T-helper 1 cell treated with Interleukin-12 subunit alpha and Interleukin-12 subunit beta and Interleukin-4 antibody, amounts not matched to agents 30 μg/mL and 1 μg/mL, for 36 hours (primary cell): ENCODE data around the gene BFSP2.
A peak's percentile ranks its signal among the peaks of the same experiment; 100 is the strongest.

Experiments
- H3K27ac Mint-ChIP-seq: one replicate; pipeline ENCODE4 v1.8.0; 2021; ENCODE audit warnings: mild to moderate bottlenecking, mixed read lengths
- H3K27me3 Mint-ChIP-seq: one replicate; pipeline ENCODE4 v1.8.0; 2021; ENCODE audit warnings: low read depth, mixed read lengths
- H3K36me3 Mint-ChIP-seq: one replicate; pipeline ENCODE4 v1.8.0; 2021; ENCODE audit warnings: low read depth, mixed read lengths
- H3K4me1 Mint-ChIP-seq: one replicate; pipeline ENCODE4 v1.8.0; 2021; ENCODE audit warnings: low read depth, mixed read lengths
- H3K4me3 Mint-ChIP-seq: one replicate; pipeline ENCODE4 v1.8.0; 2021; ENCODE audit warnings: mild to moderate bottlenecking, moderate library complexity, mixed read lengths
- H3K9me3 Mint-ChIP-seq: one replicate; pipeline ENCODE4 v1.8.0; 2021; ENCODE audit warnings: mixed read lengths

Gene BFSP2

GRCh38 chr3:133419151-133419909, 19.5 kb downstream of the BFSP2 start:
- Mint-ChIP-seq H3K4me1 (peaks cover 3% of the 10 kb centered on the region), H3K36me3 (no peaks in the 10 kb centered on the region), H3K4me3 (no peak overlapping the region), H3K27ac (no peak overlapping the region), H3K27me3 (no peaks in the 10 kb centered on the region), H3K9me3 (no peaks in the 10 kb centered on the region)

- H3K4me1 Mint-ChIP-seq: peaks cover 3% of the 10 kb centered on the region
- H3K4me3 Mint-ChIP-seq: no peak overlapping the region
- no peaks in the 10 kb centered on the region for H3K36me3 Mint-ChIP-seq
- H3K9me3 Mint-ChIP-seq: no peaks in the 10 kb centered on the region
- no peak overlapping the region for H3K27ac Mint-ChIP-seq
- H3K27me3 Mint-ChIP-seq: no peaks in the 10 kb centered on the region
These were observed 25.3 kb downstream of the BFSP2 start for GRCh38 chr3:133424937-133425869.

DNA sequence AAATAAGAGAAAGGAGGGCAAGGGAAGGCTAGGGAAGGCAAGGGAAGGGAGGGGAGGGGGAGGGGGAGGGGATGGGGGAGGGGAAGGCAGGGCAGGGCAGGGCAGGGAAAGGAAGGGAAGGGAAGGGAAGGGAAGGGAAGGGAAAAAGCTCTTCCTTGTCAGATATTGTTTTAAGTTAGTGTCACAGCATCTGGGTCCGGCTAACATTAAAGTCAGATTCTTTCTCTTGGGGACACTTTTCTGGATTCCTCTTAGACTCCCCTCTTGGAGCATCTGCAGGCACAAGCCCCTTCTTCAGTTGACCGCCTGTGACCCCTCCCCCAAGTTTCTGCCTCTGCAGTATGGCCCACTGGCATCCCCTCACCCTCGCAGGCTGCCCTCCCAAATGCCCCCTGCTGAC, 26.0 kb downstream of the BFSP2 start:
- no peaks in the 10 kb centered on the region for H3K9me3 Mint-ChIP-seq
- H3K27ac Mint-ChIP-seq: no peak overlapping the region
- no peak overlapping the region for H3K4me3 Mint-ChIP-seq
- H3K27me3 Mint-ChIP-seq: no peaks in the 10 kb centered on the region
- peaks cover 3% of the 10 kb centered on the region for H3K4me1 Mint-ChIP-seq
- H3K36me3 Mint-ChIP-seq: no peaks in the 10 kb centered on the region

GRCh38 chr3:133426721-133427120, 26.9 kb downstream of the BFSP2 start:
- Mint-ChIP-seq H3K36me3 (no peaks in the 10 kb centered on the region), H3K27me3 (no peaks in the 10 kb centered on the region), H3K4me1 (peaks cover 3% of the 10 kb centered on the region), H3K4me3 (no peak overlapping the region), H3K27ac (no peak overlapping the region), H3K9me3 (no peaks in the 10 kb centered on the region)

DNA sequence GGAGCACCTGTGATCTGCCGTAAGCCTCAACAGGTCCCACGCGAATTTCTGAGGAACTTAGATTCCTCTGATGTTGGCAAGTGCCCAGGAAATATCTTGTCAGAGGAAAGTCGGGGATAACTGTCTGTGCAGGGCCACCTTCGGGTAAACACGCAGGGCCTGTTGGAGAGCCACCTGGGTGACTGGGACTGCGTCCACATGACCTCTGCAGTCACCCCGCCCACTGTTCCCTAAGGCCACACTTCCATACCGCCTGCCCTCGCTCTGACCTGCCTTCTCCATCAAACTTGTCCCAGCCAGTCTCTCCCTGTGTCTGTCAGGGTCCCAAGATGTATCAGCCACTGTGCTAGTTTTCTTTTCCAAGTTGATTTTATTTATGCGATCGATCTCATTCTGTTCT, 28.7 kb downstream of the BFSP2 start:
- Mint-ChIP-seq H3K4me1 (peaks cover 3% of the 10 kb centered on the region), H3K27ac (no peak overlapping the region), H3K27me3 (no peaks in the 10 kb centered on the region), H3K9me3 (no peaks in the 10 kb centered on the region), H3K36me3 (no peaks in the 10 kb centered on the region), H3K4me3 (no peak overlapping the region)

- no peak overlapping the region for H3K27ac Mint-ChIP-seq
These were observed 29.2 kb downstream of the BFSP2 start for GRCh38 chr3:133429063-133429462.

GRCh38 chr3:133439563-133439962, 39.7 kb downstream of the BFSP2 start:
- Mint-ChIP-seq H3K9me3 (peaks cover 9% of the 10 kb centered on the region), H3K4me3 (no peak overlapping the region), H3K27ac (no peak overlapping the region), H3K36me3 (peaks cover 11% of the 10 kb centered on the region), H3K27me3 (no peaks in the 10 kb centered on the region), H3K4me1 (peaks cover 27% of the 10 kb centered on the region)

More at GRCh38 chr3:133429063-133429462, 29.2 kb downstream of the BFSP2 start:
- Mint-ChIP-seq H3K27me3 (no peaks in the 10 kb centered on the region), H3K4me1 (no peaks in the 10 kb centered on the region), H3K9me3 (no peaks in the 10 kb centered on the region), H3K36me3 (no peaks in the 10 kb centered on the region), H3K4me3 (no peak overlapping the region)

DNA sequence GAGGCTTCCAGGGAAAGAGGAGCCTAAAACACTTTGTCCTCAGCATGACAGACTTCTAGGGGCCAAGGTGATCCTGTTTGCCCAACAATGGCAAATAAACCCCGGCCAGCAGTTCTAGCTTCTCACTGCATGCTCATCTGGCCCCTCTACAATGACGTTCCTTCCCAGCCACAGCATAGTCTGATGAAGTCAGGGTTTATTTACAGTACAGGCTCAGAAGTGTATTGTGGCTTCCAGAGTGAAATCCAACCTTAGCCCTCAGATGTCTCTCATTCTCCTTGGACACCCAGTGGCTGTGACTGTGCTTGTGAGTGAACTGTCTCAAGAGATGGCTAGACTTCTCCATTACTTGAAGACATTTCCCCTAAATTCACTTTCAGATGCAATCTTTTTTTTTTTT, 40.8 kb downstream of the BFSP2 start:
- no peaks in the 10 kb centered on the region for H3K27me3 Mint-ChIP-seq
- H3K36me3 Mint-ChIP-seq: peaks cover 11% of the 10 kb centered on the region
- no peak overlapping the region for H3K4me3 Mint-ChIP-seq
- peaks cover 27% of the 10 kb centered on the region for H3K4me1 Mint-ChIP-seq
- peaks cover 9% of the 10 kb centered on the region for H3K9me3 Mint-ChIP-seq
- no peak overlapping the region for H3K27ac Mint-ChIP-seq

GRCh38 chr3:133441867-133442270, 42.0 kb downstream of the BFSP2 start:
- peaks cover 11% of the 10 kb centered on the region for H3K36me3 Mint-ChIP-seq
- peak overlapping the region; percentile 97 for H3K27ac Mint-ChIP-seq
- H3K27me3 Mint-ChIP-seq: no peaks in the 10 kb centered on the region
- peaks cover 27% of the 10 kb centered on the region for H3K4me1 Mint-ChIP-seq
- peak overlapping the region; percentile 77 for H3K4me3 Mint-ChIP-seq
- H3K9me3 Mint-ChIP-seq: peaks cover 9% of the 10 kb centered on the region

GRCh38 chr3:133442518-133442917, 42.7 kb downstream of the BFSP2 start:
- peak overlapping the region; percentile 77 for H3K4me3 Mint-ChIP-seq
- peaks cover 11% of the 10 kb centered on the region for H3K36me3 Mint-ChIP-seq
- peaks cover 30% of the 10 kb centered on the region for H3K4me1 Mint-ChIP-seq
- peaks cover 9% of the 10 kb centered on the region for H3K9me3 Mint-ChIP-seq
- no peaks in the 10 kb centered on the region for H3K27me3 Mint-ChIP-seq
- peak overlapping the region; percentile 97 for H3K27ac Mint-ChIP-seq

- Mint-ChIP-seq H3K36me3 (peaks cover 11% of the 10 kb centered on the region), H3K4me1 (peaks cover 35% of the 10 kb centered on the region), H3K4me3 (no peak overlapping the region), H3K9me3 (peaks cover 9% of the 10 kb centered on the region), H3K27me3 (no peaks in the 10 kb centered on the region), H3K27ac (no peak overlapping the region)
These were observed 44.0 kb downstream of the BFSP2 start for GRCh38 chr3:133443649-133444422.

- H3K27ac Mint-ChIP-seq: no peak overlapping the region
- H3K9me3 Mint-ChIP-seq: peaks cover 7% of the 10 kb centered on the region
- no peaks in the 10 kb centered on the region for H3K27me3 Mint-ChIP-seq
- H3K4me3 Mint-ChIP-seq: no peak overlapping the region
- peaks cover 8% of the 10 kb centered on the region for H3K36me3 Mint-ChIP-seq
- H3K4me1 Mint-ChIP-seq: peaks cover 40% of the 10 kb centered on the region
These were observed 44.5 kb downstream of the BFSP2 start for GRCh38 chr3:133444423-133444774.

- Mint-ChIP-seq H3K27me3 (no peaks in the 10 kb centered on the region), H3K4me3 (no peak overlapping the region), H3K4me1 (peaks cover 43% of the 10 kb centered on the region), H3K36me3 (peaks cover 3% of the 10 kb centered on the region), H3K9me3 (no peaks in the 10 kb centered on the region), H3K27ac (no peak overlapping the region)
These were observed 45.3 kb downstream of the BFSP2 start for GRCh38 chr3:133445108-133445507.

DNA sequence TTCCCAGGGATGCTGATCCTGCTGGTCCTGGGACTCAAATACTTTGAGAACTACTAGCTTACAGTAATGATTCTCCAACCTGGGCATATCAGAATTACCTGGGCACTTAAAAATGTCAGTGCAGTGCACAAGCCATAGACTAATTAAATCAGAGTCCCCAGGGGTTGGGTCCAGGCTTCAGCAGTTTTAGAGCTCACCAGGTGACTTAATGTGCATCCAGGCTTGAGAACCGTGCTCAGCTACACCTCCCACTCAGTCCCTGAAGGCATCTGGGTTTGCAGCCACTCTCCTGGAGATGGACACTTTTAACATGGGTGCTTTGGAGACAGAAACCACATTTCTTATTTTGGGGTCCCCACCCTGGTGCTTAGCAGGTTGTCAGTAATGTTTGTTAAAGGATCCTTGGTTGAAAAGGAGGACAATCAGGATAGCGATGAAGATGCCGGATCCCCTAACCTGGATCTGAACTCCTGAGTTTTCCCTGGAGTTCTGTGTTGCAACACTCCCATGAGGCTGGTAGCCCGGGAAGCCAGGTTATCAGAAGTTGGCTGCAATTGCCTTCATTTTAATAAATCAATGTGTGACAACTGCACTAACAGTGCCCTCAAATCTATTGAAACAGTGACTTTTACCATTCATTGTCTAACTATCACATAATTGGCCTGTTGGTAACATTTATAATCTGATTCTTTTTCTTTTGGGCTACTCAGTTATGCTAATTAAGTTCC, 48.1 kb downstream of the BFSP2 start:
- no peaks in the 10 kb centered on the region for H3K36me3 Mint-ChIP-seq
- peak overlapping the region; percentile 89 for H3K27ac Mint-ChIP-seq
- no peak overlapping the region for H3K4me3 Mint-ChIP-seq
- H3K4me1 Mint-ChIP-seq: peaks cover 29% of the 10 kb centered on the region
- no peaks in the 10 kb centered on the region for H3K9me3 Mint-ChIP-seq
- no peaks in the 10 kb centered on the region for H3K27me3 Mint-ChIP-seq
